SK-N-DZ (cell line): ENCODE data around the gene DTNBP1.
"Not testable (repeated sequence)": the region's sequence is repeated elsewhere in the genome, so short reads cannot be mapped to it uniquely, and the experiment has no call there.

Experiments used
- DNase-seq: peaks from one replicate; pipeline ENCODE4 v3.0.0-alpha.2; 2015; ENCODE audit warnings: low spot score

The DTNBP1 gene

GRCh38 chr6:15668918-15669317, 6.1 kb upstream of the DTNBP1 start:
- DNase-seq = no peak

GRCh38 chr6:15666896-15667295, 4.1 kb upstream of the DTNBP1 start:
- not testable (repeated sequence) for DNase-seq

GRCh38 chr6:15665237-15665636, 2.4 kb upstream of the DTNBP1 start:
- no peak for DNase-seq

GRCh38 chr6:15663130-15663871, 473 bp upstream of the DTNBP1 start:
- DNase-seq = no peak

GRCh38 chr6:15661853-15662325, 939 bp downstream of the DTNBP1 start:
- DNase-seq = peak; percentile 15

- no peak for DNase-seq
Measured at GRCh38 chr6:15659181-15659580, 3.6 kb downstream of the DTNBP1 start.

GRCh38 chr6:15658181-15658744, 4.6 kb downstream of the DTNBP1 start:
- DNase-seq = no peak

GRCh38 chr6:15657290-15657689, 5.5 kb downstream of the DTNBP1 start:
- no peak for DNase-seq

- DNase-seq = no peak
Measured at GRCh38 chr6:15656145-15656544, 6.7 kb downstream of the DTNBP1 start.

GRCh38 chr6:15654250-15654649, 8.6 kb downstream of the DTNBP1 start:
- no peak for DNase-seq

GRCh38 chr6:15653581-15653980, 9.2 kb downstream of the DTNBP1 start:
- no peak for DNase-seq

GRCh38 chr6:15650004-15650559, 12.7 kb downstream of the DTNBP1 start:
- DNase-seq = not testable (repeated sequence)

GRCh38 chr6:15644904-15645303, 17.9 kb downstream of the DTNBP1 start:
- DNase-seq = no peak

GRCh38 chr6:15643542-15643941, 19.3 kb downstream of the DTNBP1 start:
- no peak for DNase-seq

- no peak for DNase-seq
Measured at GRCh38 chr6:15642276-15642675, 20.6 kb downstream of the DTNBP1 start.

GRCh38 chr6:15638373-15638772, 24.5 kb downstream of the DTNBP1 start:
- no peak for DNase-seq

GRCh38 chr6:15631432-15631831, 31.4 kb downstream of the DTNBP1 start:
- peak; percentile 70 for DNase-seq

- DNase-seq = no peak
Measured at GRCh38 chr6:15630202-15630601, 32.6 kb downstream of the DTNBP1 start.

GRCh38 chr6:15629487-15629886, 33.3 kb downstream of the DTNBP1 start:
- no peak for DNase-seq

GRCh38 chr6:15628499-15629131, 34.2 kb downstream of the DTNBP1 start:
- DNase-seq = no peak

GRCh38 chr6:15627821-15628220, 35.0 kb downstream of the DTNBP1 start:
- DNase-seq = no peak

GRCh38 chr6:15626878-15627674, 35.8 kb downstream of the DTNBP1 start:
- DNase-seq = peak; percentile 68
